Esophagus squamous epithelium (tissue), 5 donors: ENCODE data around the gene ALPK1. TPM values are rescaled to one million over a fixed set of nuclear protein-coding genes. Genes with fewer than 3 reads are reported as not detected.

Source experiments
- DNase-seq: peaks from one replicate; lab custom pipeline; 2025; lab: John Stamatoyannopoulos, UW
- H3K27ac ChIP-seq, 4 donors: fragments of 200-600 bp; sonication (generic); one replicate each; pipeline ENCODE4 v1.5.1; 2016 to 2019; ENCODE audit warnings: mild to moderate bottlenecking in 1 of 4
- H3K27me3 ChIP-seq, 4 donors: fragments of 200-600 bp; sonication (generic); 1 replicate in 3 of 4; 2 replicates in 1 of 4; pipeline versions ENCODE4 v1.5.1 to v1.6.0; 2017 to 2021; ENCODE audit warnings: antibody characterized with exemption in 1 of 4
- H3K36me3 ChIP-seq, 3 donors: fragments of 200-600 bp; sonication (generic); one replicate each; pipeline ENCODE4 v1.5.1; 2016 to 2019
- H3K4me1 ChIP-seq, 3 donors: fragments of 200-600 bp; sonication (generic); one replicate each; pipeline ENCODE4 v1.5.1; 2017 to 2019
- H3K4me3 ChIP-seq, 4 donors: fragments of 200-600 bp; sonication (generic); 1 replicate in 3 of 4; 2 replicates in 1 of 4; pipeline ENCODE4 v1.5.1; 2016 to 2019; ENCODE audit warnings: mild to moderate bottlenecking in 2 of 4, moderate library complexity in 1 of 4
- H3K9me3 ChIP-seq, 3 donors: fragments of 200-600 bp; sonication (generic); one replicate each; pipeline ENCODE4 v1.5.1; 2016 to 2019
- CTCF ChIP-seq, 6 experiments: fragments of 450-650 bp in 4 of 6; fragments of 200-600 bp in 2 of 6; sonication (generic) in 2 of 6; IDR thresholded peaks; one replicate each; pipeline ENCODE4 v1.5.1; 2016 to 2019; ENCODE audit warnings: antibody characterized with exemption in 6 of 6, mild to moderate bottlenecking in 4 of 6, moderate library complexity in 4 of 6
- POLR2A ChIP-seq, 4 donors: fragments of 450-650 bp; IDR thresholded peaks; one replicate each; pipeline ENCODE4 v1.6.1; 2017; ENCODE audit warnings: antibody characterized with exemption in 4 of 4, mild to moderate bottlenecking in 4 of 4, moderate library complexity in 3 of 4
- WGBS, 2 donors: methylation state at CpG; one replicate each; pipeline ENCODE4 v1.1.5; 2018; 5-methylcytosine and 5-hydroxymethylcytosine counted together
- intact Hi-C: fragments of 100-400 bp; cut with DNase I; formaldehyde crosslinking; loops from one replicate; pipeline ENCODE4 v1.15.0; 2022
- total RNA-seq, 4 donors: library from RNA; depleted of rRNA; stranded (reverse); fragments of >200 nt; gene quantifications; one replicate each; pipeline ENCODE4 v1.1.0, GENCODE V29; 2016
- donor health status: DM: yes; HTN: yes; CAD: no.

The ALPK1 gene
- total RNA-seq, 4 donors from 2014 or later, result 12.6 to 19.5 (median 12.8) TPM

GRCh38 chr4:112378243-112378620 lies 81.1 kb downstream of the ALPK1 start:
- DNase-seq, result no peak
- no peaks in the 10 kb centered on the region for H3K27me3 ChIP-seq
- WGBS, 2 donors, result 90 to 96% methylated on average over 3 of the region's 3 CpGs
- no peak overlapping the region for H3K27ac ChIP-seq
- no peaks in the 10 kb centered on the region for H3K4me1 ChIP-seq
- intact Hi-C loops, result no loop called here
- TF ChIP-seq POLR2A (IDR thresholded peaks at IDR 0.05), result no peak
- TF ChIP-seq CTCF (IDR thresholded peaks at IDR 0.05), result no peak
- H3K4me3 ChIP-seq, result no peak overlapping the region
- H3K9me3 ChIP-seq, result no peaks in the 10 kb centered on the region
- peaks cover 0 to 46% (median 0%) of the 10 kb centered on the region in 3 donors for H3K36me3 ChIP-seq

GRCh38 chr4:112378858-112379257 lies 81.7 kb downstream of the ALPK1 start:
- TF ChIP-seq CTCF (IDR thresholded peaks at IDR 0.05), result no peak
- no peak for TF ChIP-seq POLR2A (IDR thresholded peaks at IDR 0.05)
- H3K27me3 ChIP-seq, result no peaks in the 10 kb centered on the region
- no peak overlapping the region for H3K27ac ChIP-seq
- H3K4me1 ChIP-seq, result no peaks in the 10 kb centered on the region
- intact Hi-C loops, result no loop called here
- DNase-seq, result no peak
- peaks cover 0 to 50% (median 0%) of the 10 kb centered on the region in 3 donors for H3K36me3 ChIP-seq
- 57 to 80% methylated on average over 2 to 3 of the region's 3 CpGs for WGBS, 2 donors
- H3K9me3 ChIP-seq, result no peaks in the 10 kb centered on the region
- H3K4me3 ChIP-seq, result no peak overlapping the region

- H3K4me3 ChIP-seq, result no peak overlapping the region
- no peak overlapping the region for H3K27ac ChIP-seq
- intact Hi-C loops, result no loop called here
- no peaks in the 10 kb centered on the region for H3K9me3 ChIP-seq
- no peaks in the 10 kb centered on the region for H3K27me3 ChIP-seq
- TF ChIP-seq POLR2A (IDR thresholded peaks at IDR 0.05) (no peak), CTCF (IDR thresholded peaks at IDR 0.05) (no peak)
- peaks cover 0 to 55% (median 0%) of the 10 kb centered on the region in 3 donors for H3K36me3 ChIP-seq
- no peak for DNase-seq
- no peaks in the 10 kb centered on the region for H3K4me1 ChIP-seq
- WGBS, 2 donors, result 89 to 90% methylated on average over 10 to 11 of the region's 26 CpGs
Observed at GRCh38 chr4:112379306-112379705, 82.1 kb downstream of the ALPK1 start.

- no peak for TF ChIP-seq CTCF (IDR thresholded peaks at IDR 0.05)
- TF ChIP-seq POLR2A (IDR thresholded peaks at IDR 0.05), result no peak
- 86 to 100% methylated on average over 4 to 5 of the region's 6 CpGs for WGBS, 2 donors
- Histone ChIP-seq H3K4me1 (no peaks in the 10 kb centered on the region), H3K9me3 (no peaks in the 10 kb centered on the region), H3K27ac (no peak overlapping the region), H3K36me3 (peaks cover 0 to 76% (median 0%) of the 10 kb centered on the region in 3 donors), H3K27me3 (no peaks in the 10 kb centered on the region), H3K4me3 (no peak overlapping the region)
- intact Hi-C loops, result no loop called here
- no peak for DNase-seq
Observed at GRCh38 chr4:112381996-112382692, 85.0 kb downstream of the ALPK1 start.

- TF ChIP-seq CTCF (IDR thresholded peaks at IDR 0.05), result no peak
- TF ChIP-seq POLR2A (IDR thresholded peaks at IDR 0.05), result no peak
- Histone ChIP-seq H3K4me3 (no peak overlapping the region), H3K9me3 (no peaks in the 10 kb centered on the region), H3K4me1 (no peaks in the 10 kb centered on the region), H3K36me3 (peaks cover 0 to 43% (median 0%) of the 10 kb centered on the region in 3 donors), H3K27ac (no peak overlapping the region), H3K27me3 (no peaks in the 10 kb centered on the region)
- intact Hi-C loops, result no loop called here
- no peak for DNase-seq
- WGBS, 2 donors, result 84 to 96% methylated on average over 4 of the region's 4 CpGs
Observed at GRCh38 chr4:112386071-112386470, 88.9 kb downstream of the ALPK1 start.
